NCI-H2081 treated with DMSO at 0.1 percent for 48 hours (cell line): ENCODE data around the gene C1QC.
"Not testable (repeated sequence)": the region's sequence is repeated elsewhere in the genome, so short reads cannot be mapped to it uniquely, and the experiment has no call there.

ENCODE experiments used
- DNase-seq: peaks from one replicate; lab custom pipeline; 2025; lab: John Stamatoyannopoulos, UW

Gene C1QC

DNA sequence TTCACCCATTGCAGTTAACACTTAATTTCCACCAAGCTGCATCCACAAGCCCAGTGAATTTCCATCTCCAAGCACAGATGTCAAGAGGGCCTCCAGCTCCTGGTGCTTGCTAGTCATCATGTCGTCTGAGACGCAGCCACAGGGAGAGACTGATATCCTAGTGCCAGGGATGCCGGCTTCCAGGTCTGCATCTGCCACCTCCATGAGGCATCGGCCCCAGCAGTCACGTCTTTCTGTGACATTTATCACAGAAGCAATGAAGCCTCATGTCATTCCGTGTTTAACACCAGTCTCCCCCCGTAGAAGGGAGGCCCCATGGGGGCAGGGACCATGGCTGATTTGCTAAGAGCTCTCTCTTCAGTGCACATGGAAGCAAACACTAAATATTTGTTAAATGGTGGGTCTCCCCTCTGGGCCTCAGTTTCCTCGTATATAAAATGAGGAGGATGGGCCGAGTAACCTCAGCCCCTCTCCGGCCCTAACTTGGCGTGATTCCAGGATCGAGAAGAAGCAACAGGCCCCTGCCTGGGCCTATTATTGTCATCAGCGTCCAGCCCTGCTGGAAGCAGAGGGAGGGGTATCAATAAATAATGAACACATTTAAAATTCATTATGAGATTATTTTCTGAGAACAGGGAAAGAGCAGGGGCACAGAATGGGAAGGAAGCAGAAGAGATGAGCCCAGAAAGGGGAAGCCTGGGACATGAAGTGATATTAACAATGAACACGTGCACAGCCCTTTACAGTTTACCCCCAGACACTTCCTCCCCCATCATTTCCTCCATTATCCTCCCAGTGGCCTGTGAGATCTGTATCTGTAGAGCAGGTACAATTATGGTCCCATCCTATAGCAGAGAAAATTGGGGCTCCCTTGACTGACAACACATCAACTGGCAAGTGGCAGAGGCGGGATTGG lies 8.8 kb downstream of the C1QC start:
- no peak for DNase-seq

DNA sequence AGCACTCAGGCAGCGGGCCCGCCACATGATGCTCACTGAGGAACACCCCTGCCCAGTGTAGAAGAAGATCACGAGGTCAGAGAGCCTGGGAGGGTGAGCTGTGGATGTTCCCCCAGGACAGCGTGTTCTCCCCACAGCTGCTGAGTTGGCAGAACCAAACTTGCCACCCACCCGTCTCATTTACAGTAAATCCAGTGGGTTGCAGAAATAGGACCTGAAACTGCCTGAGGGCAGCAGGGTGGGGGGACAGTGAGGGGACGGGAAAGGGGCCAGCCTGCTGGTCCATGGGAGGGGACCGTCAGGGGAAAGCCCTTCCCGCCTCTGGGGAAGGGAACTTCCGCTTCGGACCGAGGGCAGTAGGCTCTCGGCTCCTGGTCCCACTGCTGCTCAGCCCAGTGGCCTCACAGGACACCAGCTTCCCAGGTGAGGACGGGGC lies 9.5 kb downstream of the C1QC start, which contains the start of gene C1QB:
Gene C1QB (plus strand): TSS at position 356 of the 436 bp plus-strand sequence. CDS start 6,227 bp downstream, outside the sequence.
- DNase-seq = no peak

DNA sequence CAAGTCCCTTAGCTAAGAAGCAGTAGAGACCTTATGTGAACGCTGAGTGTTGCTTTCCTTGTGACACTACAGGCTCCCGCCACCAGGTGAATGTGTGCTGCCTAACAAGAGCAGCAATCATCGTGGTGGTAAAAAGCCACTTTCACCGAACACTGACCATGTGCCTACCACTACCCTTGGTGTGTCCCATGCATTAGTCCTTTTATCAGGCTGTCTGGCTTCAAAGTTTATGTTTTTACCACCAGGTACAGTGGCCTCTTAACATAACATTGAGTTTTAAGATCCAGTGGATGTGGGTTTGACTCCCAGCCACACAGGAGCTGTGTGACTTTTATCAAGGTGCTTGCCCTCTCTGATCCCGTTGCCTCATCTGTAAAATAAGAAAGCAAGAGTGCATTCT lies 11.3 kb downstream of the C1QC start:
- DNase-seq = no peak

DNA sequence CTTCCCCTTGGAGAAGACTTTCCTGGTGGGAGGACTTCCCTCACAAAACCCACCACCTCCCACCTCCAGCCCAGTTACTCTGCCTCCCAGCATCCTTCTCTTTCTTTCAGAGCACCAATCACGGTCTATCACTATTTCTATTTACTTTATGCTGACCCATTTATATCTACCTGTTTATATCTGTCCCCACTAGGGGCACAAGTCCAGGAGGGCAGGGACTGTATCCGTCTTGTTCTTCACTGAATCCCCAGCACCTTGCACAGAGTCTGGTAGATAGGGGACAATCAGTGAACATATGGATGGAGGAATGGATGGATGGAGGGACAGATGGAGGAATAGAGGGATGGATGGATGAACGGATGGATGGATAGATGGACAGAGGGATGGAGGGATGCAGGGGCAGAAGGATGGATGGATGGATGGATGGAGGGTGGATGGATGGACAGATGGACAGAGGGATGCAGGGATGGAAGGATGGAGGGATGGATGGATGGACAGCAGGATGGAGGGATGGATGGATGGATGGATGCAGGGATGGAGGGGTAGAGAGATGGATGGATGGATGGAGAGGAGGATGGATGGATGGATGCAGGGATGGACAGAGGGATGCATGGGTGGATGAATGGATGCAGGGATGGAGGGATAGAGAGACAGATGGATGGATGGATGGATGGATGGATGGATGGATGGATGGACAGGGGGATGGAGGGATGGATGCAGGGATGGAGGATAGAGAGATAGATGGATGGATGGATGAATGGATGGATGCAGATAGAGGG lies 15.1 kb downstream of the C1QC start:
- no peak for DNase-seq

DNA sequence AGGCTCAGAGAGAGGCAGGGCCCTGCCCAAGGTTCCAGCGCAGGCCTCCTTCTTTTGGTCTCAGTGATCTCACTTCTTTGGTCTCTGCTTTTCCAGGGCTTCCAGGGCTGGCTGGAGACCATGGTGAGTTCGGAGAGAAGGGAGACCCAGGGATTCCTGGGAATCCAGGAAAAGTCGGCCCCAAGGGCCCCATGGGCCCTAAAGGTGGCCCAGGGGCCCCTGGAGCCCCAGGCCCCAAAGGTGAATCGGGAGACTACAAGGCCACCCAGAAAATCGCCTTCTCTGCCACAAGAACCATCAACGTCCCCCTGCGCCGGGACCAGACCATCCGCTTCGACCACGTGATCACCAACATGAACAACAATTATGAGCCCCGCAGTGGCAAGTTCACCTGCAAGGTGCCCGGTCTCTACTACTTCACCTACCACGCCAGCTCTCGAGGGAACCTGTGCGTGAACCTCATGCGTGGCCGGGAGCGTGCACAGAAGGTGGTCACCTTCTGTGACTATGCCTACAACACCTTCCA lies 17.3 kb downstream of the C1QC start:
- DNase-seq = no peak

DNA sequence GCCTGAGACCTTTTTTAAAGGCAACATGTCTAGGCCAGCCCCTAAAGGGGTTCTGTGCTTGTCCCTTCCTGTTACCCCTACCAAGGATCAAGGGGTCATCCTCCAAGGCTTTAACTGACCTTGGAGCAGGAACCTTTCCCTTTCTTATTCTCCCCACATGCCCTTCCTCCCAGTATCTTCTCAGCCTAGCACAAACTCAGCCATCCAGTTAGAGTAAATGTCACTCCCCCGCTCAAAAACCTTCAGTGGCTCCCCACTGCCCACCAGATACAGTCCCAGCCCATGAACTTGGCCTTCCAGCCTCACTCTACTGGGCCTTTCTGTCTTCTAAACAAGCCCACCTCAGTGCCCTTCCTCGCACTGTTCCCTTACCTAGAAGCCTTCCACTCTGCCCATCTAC lies 18.4 kb downstream of the C1QC start:
- no peak for DNase-seq

DNA sequence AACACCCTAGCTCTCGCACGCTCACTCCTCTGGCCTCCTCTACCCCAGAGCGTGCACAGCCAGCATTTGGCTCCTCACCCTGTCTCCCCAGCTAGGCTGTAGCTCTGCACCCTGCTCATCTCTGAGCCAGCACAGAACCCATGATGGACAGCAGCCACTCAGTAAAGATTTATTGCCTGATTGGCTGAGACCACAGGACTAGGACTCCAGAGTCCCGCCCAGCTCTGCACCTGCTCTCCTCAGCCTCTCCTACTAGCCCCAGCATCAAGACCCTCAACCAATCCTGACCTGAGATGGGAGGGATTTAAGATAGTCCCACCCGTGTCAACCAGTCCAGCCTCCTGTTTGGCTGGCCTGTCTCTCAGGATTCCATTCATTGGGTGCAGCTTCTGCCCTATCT lies 18.9 kb downstream of the C1QC start:
- DNase-seq = no peak

DNA sequence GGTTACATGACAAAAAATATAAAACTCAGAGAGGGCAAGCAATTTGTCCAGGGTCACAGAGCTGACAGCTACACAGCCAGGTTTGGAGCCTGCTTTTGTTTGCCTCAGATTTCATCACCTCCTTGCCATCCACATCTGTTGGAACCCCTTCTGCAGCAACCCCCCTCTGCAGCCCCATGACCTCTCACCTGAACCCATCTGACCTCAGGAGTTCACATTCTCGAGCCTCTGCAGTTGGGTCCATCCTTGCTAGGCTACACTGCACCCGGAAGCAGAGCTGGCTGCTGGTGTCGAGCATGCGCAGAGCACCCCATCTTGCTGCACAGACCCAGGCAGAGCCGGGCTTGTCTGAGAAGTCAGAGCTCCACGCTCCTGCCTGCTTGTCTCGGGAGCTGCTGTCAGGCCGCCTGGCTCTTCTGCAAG lies 19.6 kb downstream of the C1QC start:
- DNase-seq = no peak

DNA sequence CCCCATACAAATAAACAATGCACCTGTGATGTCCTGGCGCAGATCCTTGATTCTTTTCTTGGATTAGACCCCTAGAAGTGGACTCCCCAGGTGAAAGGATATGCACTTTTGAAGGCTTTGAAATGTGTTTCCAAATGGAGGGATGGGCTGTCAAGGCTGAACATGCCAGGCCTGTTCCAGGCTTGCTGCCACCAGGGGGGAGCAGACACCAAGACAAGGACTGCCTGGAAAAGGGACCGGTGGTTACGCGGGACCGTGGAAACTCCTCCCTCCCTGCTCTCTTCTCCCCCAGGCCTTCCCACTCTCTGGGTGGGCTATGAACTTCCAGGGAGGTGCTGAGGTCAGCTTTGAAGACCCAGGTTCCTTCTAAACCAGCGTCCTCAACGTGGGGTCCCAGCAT lies 22.3 kb downstream of the C1QC start:
- DNase-seq = no peak

DNA sequence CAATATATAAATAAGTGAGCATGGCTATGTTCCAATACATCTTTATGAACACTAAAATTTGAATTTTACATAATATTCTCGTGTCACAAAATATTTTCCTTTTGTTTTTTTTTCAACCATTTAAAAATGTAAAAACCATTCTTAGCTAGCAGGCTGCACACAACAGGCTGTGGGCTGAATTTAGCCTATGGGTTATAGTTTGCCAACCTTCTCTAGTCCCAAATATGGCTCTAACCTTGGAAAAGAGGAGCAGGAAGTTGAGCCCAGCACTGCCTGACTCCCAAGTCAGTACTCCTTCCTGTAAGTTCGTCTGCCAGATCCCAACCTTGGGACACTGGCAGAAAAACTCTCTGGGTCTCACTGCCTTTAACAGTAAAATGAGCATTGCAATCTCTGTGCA lies 23.0 kb downstream of the C1QC start:
- DNase-seq = no peak

DNA sequence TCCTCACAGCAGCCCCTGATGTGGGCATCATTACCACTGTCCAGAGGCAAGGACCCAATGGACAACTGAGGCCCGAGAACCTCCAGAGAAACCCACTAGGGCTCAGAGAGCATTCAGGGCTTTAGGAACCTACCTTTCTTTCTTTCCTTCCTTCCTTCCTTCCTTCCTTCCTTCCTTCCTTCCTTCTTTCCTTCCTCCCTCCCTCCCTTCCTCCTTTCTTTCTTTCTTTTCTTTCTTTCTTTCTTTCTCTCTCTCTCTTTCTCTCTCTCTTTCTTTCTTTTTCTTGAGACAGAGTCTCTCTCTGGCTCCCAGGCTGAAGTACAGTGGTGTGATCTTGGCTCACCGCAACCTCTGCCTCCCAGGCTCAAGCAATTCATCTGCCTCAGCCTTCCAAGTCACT lies 25.4 kb downstream of the C1QC start:
- DNase-seq = not testable (repeated sequence)

DNA sequence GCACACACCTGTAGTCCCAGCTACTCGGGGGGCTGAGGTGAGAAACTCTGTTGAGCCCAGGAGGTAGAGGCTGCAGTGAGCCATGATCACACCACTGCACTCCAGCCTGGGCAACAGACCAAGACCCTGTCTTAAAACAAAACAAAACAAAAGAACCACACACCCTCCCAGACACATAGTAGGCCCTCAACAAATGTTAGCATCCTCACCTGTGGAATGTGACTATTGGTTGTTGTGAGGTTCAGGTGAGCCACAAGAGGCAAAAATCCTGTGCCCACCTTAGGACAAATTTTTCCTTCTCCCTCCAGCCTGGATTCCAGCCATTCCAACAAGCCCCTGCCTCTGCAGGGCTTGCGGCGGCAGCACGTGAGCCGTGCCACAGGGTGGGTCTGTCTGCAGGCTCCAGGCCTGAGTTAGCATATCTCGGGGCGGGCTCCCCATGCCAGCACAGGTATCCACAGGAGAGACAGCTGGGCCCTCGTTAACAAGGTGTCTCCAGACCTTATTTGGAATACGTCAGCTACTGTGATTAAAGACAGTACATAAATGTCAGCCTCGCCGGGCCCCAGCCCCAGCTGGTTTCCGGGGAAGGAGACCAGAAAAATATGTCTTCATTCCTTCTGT lies 27.0 kb downstream of the C1QC start:
- no peak for DNase-seq

DNA sequence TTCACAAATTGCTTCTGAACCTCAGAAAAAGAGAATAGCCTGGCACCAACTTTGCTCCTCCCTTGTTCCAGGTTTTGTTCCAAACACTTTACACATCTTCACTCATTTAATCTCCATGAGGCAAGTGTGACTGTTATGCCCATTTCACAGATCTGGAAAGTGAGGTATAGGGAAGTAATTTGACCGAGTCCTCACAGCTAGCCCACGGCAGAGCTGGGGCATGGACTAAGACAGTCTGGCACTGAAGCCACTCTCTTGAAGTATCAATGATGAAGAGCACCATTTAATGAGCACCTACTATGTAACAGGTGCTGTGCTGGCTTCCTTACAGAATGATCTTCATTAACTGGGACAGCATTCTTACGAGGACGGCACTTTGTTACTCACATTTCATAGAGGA lies 28.6 kb downstream of the C1QC start:
- DNase-seq = no peak

DNA sequence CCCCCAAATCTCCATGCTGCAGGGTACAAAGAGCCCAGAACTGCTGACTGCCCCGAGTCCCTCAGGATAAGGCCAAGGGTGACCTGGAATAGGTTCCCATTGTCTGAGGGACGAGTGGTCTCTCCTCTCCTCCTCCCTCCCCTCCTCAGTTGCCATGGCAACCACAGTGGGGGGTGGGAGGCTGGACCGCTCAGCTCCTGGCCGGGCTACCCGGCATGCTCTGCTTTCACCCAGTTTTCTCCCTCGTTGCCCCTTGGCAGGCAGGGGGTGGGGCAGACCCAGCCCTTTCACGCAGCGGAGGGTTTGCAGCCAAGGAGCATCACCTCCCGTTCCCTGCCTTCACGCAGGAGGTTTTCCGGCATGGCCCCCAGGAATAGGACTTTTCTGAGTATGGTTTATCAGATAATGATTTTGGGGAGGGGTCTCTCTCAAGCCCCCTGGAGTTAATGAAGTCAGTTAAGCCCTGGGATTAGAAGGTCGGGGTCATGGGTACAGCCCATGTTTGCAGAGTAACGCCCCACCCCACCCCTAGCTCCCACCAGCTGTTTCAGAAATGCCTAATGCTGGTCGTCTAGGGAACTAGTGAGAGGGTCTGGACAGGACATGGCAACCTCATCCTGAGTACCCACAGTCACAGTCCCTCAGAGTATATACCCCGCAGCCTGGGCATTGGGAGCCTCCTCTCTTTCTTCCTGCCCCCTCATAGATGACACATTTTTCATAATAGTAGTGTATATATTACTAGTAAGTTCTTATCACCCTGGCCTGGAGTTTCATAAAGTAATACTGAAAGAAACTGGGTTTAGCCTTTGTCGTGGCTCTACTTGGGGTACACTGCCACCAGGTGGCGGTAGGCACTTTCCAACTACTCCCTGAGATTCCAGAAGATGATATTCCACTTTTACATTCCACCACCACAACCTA lies 30.3 kb downstream of the C1QC start:
- no peak for DNase-seq

DNA sequence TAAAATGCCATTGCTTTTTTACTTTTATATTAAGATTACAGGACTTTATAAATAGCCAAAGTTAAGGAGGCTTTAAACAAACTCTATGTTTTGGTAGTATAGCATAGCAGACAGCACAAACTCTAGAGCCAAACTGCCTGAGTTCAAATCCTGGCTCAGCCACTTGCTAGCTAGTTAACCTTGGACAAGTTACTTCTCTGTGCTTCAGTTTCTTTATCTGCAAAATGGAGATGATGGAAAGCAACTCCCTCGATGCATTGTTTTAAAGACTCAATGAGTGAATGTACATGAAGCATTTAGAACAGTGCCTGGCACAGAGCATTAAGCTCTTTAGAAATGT lies 30.9 kb downstream of the C1QC start:
- DNase-seq = no peak

DNA sequence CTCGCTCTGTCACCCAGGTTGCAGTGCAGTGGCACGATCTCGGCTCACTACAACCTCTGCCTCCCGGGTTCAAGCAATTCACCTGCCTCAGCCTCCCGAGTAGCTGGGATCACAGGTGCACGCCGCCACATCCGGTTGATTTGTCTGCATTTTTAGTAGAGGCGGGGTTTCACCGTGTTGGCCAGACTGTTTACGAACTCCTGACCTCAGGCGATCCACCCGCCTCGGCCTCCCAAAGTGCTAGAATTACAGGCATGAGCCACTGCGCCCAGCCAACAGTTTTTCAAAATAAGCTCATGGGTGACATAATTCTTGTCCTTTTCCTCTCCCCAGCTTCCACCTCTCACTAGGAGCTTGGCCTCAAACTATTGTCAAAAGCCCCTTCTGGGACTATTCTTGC lies 32.7 kb downstream of the C1QC start:
- not testable (repeated sequence) for DNase-seq

DNA sequence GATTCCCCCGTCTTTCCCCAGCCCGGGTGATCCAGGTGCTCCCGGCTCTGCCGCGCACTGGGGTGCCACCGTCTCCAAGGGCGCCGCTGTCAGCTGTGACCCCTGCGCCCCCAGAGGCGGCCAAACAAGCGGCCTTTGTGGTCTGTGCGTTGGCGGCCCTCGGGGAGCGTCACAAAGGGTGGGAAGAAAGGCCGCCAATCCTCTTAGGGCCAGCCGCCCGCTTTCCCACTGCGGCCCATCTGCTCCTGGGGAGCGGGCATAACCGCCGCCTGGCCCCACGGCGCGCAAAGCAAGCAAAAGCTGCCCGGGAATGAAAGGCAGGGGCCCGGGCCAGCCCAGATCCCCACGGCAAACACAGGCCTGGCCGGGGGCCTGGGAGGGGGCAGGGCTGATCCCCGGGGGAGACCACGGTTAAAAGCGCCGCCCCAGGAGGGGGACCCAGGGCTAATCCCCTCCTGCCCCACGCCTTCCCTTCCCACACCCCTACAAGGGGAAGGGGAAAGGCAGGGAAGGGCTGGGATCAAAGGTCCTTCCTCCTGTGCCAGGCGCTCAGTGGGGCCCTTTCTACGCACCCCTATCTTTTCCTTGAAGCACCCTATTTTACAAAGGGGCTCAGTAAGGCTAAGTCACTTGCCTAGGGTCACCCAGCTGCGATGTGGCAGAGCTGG lies 33.6 kb downstream of the C1QC start:
- no peak for DNase-seq

DNA sequence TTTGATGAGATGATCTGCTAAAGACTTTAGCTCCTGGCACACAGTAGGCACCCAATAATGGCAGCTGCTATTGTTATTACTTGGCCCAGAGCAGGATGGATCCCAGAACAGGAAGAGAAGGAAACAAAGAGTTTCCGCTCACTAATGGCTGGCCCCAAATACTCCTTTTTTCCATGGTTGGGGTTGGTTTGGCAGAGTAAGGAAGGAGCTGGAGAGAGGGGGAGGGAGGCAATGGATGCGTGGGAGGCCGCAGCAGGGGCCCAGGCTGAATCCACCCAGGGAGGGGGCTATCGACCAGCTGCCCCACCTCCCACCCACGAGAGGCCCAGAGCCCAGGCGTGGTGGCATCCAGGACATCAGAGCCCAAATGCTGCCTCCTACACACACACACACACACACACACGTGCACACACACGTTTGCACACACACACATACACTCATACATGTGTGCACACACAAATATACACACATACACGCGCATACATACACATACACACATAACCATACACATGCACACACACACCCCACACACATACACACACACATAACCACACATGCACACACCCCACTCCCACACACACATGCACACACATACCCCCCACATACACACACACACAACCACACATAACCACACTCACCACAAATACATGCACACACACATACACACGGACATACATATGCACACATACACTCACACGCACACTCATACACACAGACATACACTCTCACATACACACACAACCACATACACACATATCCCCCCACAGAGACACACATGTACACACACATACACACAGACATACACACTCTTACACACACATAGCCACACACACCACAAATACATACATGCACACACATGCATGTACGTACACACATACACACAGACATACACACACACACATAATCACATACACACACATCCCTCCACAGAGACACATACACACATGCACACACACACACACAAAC lies 34.8 kb downstream of the C1QC start:
- no peak for DNase-seq

DNA sequence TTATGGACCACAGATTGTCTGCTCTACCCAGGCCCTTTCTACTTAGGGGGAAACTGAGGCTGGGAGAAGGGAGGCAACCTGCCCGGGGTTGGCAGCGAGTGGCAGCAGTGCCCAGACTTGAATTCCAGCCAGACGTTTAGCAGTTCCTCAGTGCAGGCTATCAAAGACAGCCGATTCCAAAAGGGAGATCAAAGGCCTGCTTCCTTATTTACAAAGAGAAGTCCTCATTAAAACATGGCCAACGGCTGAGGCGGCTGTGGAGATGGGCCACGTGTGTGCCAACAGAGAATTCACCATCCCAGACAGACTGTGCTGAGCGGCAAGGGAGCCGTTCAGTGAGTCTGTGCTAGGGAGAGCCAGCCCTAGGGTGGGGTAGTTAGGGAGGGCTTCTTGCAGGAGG lies 37.3 kb downstream of the C1QC start:
- DNase-seq = no peak
